GM18861 (cell line): ENCODE measurements around the gene POR.
"Not testable (repeated sequence)": the region's sequence is repeated elsewhere in the genome, so short reads cannot be mapped to it uniquely, and the experiment has no call there.

Experiments used
- ATAC-seq: cut with Tn5 transposase; IDR thresholded peaks from one replicate; pipeline ENCODE4 v1.9.1; 2021; ENCODE audit not compliant: unreplicated experiment

The POR gene

DNA sequence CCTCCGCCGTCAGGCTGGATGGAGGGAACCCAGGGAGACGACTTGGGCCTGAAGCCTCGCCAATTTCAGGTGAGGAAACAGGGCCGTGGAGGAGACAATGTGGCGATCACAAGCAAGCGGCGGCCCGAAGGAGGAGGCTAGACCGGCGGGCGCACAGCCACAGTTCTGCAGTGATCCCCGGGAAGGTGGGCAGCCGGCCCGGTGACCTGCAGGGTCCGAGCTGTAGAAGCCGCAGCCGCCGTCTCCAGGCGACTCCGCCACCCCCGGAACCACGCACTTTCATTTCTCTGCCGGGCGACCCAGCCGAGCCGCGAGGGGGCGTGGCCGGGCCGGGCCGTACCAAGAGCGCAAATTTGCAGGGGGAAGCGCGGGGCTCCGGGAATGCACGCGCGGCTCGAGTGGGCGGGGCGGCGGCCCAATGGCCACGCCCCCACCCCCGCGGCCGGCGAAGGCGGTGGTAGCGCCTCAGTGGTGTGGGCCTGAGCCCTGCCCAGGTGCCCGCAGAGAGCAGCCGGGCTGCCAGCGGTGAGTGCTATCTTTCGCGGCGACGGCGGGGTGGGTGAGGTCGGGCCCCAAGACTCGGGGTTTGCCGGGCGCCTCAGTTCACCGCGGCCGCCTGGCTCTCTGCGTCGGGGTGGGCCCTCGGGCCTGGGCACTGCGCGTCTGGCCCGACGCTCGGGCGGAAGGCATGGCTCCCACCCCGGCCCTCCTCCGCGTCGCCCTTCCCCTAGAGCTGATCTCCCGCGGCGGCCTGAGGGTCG, at the start of gene POR:
Gene POR, plus strand, starts transcription at position 501 of the 761 bp plus-strand sequence. CDS start 38,847 bp downstream, outside the sequence.
- ATAC-seq = peak; percentile 86

DNA sequence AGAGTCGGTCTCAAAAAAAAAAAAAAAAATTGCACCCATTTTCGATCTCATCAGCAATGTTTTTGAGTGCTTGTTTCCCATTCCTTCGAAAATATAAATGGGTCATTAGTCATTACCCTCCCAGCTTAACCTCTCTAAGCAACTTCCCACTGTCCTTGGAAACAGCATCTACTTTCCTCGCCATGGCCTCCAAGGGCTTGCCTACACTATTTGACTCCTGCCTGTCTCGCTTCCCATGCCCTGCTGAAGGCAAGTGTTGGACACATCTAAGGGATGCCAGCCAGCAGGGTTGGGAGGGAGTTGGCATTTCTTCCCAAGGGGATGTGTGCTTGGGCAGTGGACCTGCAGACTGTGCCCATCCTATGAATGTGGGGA, 48.9 kb upstream of the POR start:
- ATAC-seq = no peak

DNA sequence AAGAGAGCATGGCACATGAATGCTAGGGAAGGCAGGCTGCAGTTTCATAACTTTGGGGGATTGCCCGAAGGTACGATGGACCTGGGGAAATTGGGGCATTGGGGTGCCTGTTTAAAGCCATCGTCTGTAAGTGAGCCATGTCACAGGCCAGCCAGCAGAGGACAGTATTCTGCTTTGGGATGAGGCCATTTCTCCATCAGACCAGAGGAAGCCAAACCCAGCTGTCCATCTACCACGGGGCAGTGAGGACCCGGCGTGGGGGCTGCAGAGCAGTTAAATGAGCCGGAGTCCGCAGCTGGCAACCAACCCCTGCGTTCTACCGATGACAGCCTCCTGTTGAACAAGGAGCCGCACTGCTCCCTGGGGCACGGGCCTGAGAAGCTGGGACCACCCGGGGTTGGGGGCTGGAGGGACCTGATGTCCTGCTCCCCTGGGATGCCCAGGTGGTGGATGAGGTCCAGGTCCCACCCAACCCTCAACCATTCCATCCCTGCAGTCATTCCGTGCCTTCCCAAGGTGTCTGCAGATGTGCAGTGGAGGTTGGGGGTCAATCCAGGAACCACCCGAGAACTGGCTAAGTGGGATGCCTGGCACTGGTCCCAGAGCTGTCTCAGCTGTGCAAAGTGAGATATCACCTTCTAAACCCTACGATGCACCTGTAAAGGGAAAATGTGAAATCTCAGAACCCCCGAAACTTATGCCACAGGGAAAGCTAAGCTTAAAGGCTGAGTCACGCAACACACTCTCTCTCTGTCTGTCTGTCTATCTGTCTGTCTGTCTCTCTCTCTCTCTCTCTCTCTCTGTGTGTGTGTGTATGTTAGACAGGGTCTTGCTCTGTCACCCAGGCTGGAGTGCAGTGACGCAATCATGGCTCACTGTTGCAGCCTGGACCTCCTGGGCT, 48.2 kb upstream of the POR start:
- no peak for ATAC-seq

DNA sequence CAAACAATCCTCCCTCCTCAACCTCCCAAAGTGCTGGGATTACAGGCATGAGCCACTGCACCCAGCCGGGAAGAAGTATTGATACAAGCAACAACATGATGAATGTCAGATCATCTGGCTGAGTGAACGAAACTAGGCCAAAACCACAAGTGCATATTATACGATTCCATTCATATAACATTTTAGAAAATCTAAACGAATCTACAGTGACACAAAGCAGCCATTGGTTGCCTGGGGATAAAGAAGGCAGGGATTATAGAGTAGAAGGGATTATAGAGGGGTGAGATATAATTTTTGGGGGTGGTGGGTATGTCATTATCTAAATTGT, 47.6 kb upstream of the POR start:
- ATAC-seq = no peak

DNA sequence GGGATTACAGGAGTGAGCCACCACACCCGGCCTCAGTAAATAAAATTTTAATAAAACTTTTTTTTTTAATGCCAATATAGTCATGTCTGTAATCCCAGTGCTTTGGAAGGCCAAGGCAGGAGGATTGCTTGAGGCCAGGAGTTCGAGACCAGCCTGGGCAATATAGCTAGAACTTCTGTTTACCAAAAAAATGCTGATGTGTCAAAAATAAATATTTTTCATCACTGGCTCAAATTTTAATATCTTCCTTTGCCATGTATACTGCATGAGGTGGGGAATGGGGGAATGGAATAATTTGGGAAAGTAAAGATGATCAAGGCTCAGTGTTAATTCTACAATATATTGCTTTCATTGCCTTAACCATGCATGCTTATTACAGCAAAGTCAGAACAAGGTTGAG, 46.8 kb upstream of the POR start:
- no peak for ATAC-seq

DNA sequence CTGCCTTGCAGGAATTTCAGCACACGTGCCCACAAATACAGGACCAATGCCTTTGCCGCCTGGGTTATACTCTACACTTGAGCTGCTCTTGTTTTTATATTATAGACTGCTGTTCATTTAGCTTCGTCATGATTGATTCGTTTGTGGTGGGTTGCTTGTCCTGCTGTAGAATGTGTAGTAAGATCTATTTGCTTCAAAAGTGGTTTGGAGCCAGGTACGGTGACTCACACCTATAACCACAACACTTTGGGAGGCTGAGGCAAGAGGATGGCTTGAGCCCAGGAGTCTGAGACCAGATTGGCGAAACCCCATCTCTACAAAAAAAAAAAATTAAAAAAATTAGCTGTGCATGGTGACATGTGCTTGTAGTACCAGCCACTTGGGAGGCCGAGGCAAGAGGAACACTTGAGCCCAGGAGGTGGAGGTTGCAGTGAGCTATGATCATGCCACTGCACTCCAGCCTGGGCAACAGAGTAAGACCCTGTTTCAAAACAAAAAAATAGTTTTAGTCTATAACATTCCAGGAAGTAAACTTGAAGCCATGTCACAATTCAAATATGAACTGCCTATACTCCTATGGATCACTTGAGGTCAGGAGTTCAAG, 45.1 kb upstream of the POR start:
- no peak for ATAC-seq

DNA sequence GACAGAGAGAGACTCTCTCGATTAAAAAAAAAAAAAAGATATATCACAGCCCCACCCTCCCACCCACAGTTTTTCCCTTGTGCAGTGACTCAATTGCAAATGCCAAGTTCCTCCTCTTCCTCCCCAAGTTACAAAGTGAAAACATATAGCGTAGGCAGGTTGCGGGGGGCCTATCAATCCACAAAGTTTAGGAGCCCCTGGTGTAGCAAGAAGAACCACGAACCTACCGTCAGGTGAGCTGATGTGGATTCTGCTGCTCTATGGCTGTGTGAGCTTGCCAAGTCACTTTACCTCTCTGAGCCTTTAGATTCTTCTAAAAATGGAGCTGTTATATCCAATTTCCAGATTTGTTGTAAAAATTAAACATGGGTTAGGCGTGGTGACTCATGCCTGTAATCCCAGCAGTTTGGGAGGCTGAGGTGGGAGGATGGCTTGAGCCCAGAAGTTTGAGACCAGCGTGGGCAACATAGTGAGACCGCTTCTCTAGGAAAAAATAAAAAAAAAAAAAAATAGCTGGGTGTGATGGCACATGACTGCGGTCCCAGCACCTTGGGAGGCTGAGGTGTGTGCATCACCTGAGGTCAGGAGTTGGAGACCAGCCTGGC, 44.3 kb upstream of the POR start:
- no peak for ATAC-seq

DNA sequence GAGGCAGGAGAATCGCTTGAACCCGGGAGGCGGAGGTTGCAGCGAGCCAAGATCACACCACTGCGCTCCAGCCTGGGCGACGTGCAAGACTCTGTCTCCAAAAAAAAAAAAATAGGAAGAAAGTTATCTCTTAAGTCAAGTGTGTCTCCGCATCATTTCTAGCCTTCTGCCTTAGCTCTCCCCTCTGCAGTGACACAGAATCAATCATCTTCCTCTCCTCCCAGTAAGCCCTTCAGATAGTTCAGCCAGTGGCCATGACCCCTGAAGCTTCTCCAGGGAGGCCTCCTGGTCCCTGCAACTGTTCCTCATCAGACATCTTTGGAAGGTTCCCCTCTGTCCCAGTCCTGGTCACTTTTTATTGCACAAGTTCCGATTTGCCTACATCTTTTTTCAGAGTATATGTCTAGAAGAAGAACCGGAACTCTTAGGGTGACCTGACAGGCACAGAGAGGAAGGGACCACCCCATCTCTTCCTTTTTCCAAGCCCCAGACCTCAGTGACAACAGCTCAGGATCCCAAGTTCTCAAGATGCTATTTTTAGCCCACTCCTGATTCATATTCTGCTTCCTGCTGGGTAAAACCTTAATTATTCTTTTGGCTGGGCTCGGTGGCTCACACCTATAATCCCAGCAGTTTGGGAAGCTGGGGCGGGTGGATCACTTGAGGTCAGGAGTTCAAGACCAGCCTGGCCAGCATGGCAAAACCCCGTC, 42.7 kb upstream of the POR start:
- ATAC-seq = no peak

DNA sequence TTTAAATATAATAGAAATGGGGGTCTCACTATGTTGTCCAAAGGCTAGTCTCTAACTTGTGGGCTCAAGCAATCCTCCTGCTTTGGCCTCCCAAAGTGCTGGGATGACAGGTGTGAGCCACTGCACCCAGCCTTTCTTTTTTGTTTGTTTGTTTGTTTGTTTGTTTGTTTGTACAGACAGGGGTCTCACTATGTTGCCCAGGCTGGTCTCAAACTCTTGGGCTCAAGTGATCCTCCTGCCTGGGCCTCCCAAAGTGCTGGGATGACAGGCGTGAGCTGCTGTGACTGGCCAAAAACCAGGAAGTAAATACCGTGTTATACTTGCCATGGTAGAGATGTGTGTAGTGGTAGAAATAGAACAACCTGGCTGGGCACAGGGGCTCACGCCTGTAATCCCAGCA, 40.8 kb upstream of the POR start:
- not testable (repeated sequence) for ATAC-seq

DNA sequence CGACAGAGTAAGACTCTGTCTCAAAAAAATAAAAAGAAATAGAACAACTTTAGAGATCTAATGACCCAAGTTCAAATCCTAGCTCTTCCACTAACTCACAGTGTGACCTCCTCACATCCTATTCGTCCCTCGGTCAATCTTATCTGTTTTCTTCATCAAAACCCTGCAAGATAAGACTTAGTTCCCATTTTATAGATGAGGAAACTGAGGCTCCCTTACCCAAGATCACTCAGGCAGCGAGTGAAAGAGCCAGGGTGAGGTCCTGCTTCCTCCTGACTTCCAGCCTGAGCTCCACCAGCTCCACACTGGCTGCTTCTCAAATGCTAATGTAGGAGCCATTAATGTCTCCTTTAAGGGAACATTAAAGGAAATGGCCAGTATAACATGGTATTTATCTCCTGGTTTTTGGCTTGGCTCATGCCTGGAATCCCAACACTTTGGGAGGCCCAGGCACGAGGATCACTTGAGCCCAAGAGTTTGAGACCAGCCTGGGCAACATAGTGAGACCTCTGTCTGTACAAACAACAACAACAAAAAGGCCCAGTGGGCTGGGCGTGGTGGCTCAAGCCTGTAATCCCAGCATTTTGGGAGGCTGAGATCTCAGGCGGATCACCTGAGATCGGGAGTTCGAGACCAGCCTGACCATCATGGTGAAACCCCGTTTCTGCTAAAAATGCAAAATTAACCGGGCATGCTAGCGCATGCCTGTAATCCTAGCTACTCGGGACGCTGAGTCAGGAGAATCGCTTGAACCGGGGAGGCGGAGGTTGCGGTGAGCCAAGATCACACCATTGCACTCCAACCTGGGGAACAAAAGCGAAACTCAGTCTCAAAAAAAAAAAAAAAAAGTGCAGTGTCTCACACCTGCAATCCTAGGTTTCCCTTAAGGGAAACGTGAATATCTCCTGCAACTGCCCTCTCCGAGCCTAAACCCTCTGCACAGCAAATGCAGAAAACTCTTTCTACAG, 39.6 kb upstream of the POR start:
- no peak for ATAC-seq

DNA sequence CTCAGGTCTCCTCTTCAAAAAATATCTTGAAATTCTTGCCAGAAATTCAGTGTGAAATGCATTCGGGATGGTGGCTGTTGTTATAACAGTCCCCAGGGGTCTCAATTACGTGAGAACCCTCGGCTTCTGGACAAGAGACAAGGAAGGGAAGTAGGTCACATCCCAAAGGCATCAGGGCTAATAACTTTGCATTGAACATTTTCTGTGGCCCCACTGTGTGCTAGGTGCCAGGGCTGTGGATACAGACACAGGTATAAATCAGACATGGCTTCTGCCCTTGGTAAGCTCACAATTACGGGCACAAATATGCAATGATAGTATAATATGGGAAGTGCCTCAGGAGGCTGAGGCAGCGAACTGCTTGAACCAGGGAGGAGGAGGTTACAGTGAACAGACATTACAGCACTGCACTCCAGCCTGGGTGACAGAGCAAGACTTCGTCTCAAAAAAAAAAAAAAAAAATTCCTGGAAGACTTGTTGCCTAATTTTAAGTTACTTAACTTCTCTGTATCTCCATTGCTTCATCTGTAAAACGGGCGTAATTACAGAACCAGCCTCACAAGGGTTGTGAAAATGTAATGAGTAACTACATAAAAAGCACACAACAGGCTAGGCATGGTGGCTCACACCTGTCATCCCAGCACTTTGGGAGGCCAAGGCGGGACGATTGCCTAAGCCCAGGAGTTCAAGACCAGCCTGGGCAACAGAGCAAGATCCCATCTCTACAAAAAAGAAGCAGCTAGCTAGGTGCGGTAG, 38.7 kb upstream of the POR start:
- no peak for ATAC-seq

DNA sequence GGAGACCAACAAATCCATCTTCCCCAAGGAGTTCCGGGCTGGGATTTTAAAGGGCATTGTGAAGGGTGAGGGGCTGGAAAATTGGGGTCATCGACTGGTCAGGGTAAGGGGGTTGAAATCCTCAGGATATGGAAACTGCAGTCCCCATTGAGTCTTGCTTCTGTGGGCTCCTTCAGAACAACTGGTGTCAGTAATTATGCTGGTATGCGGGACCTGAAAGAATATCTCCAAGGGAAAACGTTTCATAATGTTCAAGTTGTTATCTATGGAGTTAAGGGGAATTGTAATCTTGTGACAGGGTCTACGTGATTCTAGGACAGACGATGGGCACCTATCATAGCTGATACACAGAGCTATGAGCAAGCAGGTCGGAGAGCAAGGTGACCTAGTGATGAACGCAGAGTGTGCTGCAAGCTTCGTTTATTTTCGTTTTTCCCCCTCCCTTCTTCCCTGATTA, 36.6 kb upstream of the POR start:
- ATAC-seq = peak; percentile 27

DNA sequence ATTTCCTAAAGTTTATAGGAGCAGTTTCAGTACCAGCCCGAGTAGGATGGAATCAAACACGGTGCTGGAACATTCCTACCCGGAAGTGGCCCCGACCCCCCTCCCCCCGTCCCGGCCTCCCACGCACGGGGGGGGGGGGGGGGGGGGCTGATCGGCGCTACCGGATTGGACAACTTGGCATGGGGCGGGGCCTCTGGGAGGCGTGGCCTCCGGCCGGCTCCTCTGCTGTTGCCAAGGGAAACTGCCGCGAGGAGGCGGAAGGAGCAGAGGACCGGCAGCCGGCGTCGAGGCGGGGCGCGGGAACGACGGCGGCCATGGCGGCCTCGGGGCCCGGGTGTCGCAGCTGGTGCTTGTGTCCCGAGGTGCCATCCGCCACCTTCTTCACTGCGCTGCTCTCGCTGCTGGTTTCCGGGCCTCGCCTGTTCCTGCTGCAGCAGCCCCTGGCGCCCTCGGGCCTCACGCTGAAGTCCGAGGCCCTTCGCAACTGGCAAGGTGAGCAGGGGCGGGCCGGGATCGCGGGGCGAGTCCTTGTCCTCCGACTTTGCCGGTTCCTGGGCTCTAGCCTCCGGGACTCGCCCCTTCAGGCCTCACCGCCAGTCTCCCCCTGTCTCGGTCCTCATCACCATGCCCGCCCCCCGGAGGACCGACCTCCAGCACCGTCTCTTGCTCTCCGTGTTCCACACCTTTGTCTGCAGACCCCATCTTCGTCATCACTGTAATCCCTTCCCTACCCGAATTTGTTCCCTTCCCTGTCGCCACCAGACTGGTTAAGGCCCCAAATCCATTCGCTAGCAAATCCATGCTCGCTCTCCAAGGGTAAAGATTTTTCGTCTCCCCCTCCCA, 36.0 kb upstream of the POR start, which contains the start of gene RHBDD2:
Gene RHBDD2, plus strand, starts transcription at position 266 of the 843 bp plus-strand sequence. Its CDS starts 49 bp downstream, at position 315.
- peak; percentile 81 for ATAC-seq

DNA sequence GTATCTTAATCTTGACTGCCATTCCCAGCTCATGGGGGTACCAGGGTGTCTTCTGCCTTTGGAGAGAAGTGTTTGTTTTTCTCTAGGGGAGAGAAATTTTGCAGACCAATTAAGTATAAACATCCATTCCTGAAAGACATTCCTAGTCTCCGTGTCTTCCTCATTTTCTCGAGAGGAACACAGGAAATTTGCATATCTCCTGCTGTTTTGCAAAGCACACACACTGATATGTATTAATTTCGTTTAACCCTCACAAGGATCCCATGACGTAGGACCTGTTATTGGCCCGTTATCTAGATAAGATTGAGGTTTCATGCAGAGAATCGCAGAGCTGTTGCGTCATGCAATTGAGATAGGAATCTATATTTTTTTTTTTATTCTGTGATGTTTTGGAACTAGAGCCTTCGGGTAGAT, 35.2 kb upstream of the POR start:
- no peak for ATAC-seq

DNA sequence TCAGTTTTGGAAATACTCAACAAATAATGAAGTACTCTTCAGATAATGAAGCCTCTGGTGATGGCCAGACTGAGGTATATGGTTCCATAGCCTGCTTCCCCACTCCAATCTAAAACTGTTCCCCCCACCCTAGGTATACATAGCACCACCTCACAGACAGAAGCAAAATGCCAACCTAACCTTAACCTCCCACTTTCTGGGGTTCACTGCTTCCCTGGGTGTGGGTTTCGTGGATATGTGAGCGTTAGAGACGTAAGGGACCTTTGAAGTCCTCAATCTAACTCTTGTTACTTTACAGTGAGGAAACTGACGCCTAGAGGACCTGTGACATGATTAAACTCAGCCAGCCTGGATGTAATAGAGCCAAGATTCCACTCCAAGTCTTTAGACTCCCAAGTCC, 34.7 kb upstream of the POR start:
- no peak for ATAC-seq

DNA sequence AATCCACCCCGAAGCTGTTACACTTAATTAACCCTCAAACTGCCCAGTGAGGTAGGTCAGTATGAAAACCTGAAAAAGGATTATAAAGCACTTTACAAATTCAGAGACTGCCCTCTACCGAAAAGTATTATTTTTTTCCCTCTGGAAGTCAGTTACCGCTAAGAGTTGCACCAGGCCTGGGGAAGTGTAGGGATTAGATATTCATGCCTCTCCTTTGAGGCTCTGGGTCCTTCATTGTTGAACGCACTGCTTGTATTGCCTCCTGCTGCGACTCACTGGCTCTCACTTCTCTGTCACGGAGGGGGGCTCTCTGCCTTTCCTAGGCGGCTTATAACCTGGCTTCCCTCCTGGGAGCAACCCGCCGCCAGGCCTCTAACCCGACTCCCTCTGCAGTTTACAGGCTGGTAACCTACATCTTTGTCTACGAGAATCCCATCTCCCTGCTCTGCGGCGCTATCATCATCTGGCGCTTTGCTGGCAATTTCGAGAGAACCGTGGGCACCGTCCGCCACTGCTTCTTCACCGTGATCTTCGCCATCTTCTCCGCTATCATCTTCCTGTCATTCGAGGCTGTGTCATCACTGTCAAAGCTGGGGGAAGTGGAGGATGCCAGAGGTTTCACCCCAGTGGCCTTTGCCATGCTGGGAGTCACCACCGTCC, 33.4 kb upstream of the POR start:
- no peak for ATAC-seq

DNA sequence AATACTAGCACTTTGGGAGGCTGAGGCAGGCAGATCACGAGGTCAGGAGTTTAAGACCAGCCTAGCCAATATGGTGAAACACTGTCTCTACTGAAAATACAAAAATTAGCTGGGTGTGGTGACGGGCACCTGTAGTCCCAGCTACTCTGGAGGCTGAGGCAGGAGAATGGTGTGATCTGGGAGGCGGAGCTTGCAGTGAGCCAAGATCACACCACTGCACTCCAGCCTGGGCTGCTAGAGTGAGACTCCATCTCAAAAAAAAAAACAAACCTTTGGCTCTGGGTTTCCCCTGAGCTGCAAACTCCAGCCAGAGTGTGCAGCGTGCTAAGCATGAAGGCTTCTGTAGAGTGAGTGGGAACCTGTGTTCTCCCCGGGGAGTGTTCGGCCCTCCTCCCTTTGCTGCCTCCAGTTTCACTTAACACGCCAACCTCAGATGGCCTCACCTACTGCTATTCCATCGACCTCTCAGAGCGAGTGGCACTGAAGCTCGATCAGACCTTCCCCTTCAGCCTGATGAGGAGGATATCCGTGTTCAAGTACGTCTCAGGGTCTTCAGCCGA, 31.6 kb upstream of the POR start:
- ATAC-seq = not testable (repeated sequence)
